Ecto neural progenitor cell (in vitro differentiated cells): ENCODE results near the gene GRAP2.
"Not testable (repeated sequence)": the region's sequence is repeated elsewhere in the genome, so short reads cannot be mapped to it uniquely, and the experiment has no call there.

Experiments used
- DNase-seq: peaks from one replicate; pipeline ENCODE4 v3.0.0-alpha.2; 2018; ENCODE audit warnings: low spot score

Gene GRAP2

DNA sequence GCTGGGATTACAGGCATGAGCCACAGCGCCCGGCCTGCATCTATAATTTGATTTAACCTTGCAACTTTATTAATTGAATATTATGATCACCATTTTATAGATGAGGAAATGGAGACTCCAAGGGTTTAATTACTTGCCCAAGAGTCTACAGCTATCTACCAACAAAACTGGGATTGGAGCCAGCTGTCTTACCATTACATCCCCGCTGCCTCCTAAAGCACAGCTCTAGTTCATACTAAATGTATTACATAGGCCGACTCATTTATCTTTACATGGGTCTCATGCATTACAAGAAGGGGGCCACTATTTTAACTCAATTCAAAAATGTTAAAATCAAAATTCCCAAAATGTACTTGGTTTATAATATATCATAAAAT is 45.2 kb downstream of the GRAP2 start:
- DNase-seq = no peak

DNA sequence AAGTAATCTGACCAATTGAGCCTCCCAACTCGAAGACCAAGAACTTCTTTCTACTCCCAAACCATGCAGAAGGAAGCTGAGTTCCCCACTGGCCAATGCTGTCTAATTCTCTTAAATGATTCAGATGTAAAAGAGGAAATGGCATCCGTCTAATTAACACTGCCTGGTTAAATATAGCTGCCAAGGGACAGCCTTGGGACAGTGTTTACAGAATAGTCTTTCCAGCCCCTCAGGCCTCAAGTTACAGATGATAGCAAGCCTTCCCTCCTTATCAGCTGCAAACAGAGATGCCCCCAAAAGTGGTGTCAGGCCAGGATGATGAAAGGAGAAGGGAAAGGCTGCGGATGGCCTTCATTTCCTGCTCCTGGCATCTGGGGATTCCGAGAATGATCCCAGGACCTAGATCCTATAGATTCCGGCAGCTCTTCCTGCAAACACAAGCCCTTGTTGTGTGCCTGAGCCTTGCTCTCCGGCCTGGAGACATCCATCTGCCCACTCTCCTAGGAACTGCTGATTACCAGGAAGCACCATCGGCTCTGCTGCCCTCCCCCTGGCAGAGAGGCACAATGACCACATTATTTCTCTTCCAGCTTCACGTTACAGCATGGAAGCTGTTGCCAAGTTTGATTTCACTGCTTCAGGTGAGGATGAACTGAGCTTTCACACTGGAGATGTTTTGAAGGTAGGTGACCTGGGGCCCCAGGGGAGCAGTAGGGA is 45.8 kb downstream of the GRAP2 start:
- DNase-seq = no peak

DNA sequence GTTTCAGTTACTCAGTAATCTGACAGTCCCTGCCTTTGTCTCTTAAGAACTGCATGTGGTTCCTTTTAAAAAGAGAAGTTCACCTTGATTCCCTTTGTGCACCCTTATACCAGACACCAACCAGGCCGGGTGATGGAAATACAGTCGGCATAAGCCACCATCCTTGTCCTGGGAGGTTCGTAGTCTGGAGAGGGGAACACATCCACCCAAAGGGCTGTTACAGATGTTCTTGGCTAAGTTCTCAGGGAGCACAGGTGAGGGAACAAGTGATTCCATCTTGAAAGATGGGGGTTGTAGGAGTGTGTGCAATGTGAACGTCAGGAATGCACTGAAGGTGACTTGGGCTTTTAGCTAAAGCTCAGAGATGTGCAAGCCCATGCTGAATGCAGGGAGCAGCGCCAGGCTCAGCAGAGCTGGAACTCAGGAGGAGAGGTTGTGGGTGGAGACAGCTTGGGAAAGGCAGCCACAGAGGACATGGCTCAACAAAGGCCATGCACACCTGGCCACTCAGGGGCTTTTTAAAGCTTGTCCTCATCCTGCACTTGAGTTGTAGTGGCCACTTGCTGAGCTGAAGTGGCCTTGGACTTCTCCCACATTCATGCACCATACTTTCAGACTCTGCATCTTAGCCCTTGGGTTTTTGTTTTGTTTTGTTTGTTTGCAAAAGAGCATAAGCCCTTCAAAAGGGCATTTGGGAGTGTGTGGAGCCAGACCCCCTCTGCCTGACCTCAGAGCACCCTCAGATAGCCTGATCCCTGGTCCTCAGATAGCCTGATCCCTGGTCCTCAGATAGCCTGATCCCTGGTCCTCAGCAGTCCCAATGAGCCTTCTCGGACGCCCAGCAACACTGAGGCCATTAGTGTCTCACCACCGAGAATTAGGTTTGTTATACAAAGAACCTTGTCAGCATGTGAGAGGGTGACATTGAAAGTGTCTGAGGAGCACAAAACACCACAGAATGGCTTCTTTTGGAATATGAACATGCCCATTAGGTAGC is 46.6 kb downstream of the GRAP2 start:
- DNase-seq = no peak

DNA sequence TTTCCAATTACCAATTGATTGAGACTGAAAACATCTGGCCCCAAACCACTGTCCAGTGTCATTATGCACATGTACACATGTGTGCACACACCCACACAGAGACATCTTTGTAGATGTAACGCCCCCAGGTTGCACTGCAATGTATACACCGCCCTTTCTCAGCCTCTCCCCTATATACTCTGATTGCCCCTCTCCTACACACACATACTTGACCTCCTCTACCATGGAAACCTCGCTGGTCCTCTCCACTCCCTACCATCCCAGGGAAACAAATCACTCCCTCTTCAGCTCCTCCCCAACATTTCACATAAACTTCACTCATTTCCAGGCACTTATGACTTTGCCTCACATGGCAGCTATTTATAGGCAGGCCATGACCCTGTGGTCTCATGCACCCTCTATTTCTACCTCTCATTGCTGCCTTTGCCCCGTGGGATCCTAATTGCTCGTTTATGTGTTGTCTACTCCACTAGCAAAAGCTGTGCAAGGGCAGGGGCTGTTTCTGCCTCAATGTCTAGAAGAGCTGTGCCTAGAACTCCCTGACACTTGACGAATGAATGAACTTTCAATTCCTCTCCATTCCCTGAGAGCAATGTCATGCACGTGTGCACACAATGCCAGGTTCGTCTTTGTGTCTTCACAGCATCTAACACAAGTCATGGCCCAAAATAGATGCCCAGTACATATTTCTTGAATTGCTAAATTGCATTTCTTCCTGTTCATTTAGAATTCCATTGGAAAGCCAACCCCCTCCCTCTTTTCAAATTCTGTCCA is 49.3 kb downstream of the GRAP2 start:
- DNase-seq = no peak

DNA sequence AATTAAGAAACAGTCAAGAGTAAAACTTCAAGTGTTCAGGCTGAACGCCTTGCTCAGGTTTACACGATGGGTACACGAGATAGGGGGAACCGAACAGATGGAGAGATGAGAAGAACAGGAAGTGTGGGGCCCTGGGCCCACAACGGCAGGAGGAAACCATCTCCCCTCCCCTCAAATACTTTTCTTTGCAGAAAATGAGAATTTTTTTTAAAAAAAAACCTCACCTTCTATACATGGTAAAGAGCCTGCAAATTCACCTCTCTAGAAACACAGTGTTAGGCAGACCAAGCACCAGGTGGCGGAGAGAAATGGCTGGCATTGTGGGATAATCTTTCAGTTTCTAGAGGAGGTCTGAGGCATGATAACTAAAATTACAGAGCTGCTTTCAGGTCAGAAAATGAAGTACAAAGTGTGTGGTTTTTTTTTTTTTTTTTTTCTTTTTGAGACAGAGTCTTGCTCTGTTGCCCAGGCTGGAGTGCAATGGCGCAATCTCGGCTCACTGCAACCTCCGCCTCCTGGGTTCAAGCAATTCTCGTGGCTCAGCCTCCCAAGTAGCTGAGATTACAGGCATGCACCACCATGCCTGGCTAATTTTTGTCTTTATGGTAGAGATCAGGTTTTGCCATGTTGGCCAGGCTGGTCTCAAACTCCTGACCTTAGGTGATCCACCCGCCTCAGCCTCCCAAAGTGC is 50.9 kb downstream of the GRAP2 start:
- DNase-seq = not testable (repeated sequence)

DNA sequence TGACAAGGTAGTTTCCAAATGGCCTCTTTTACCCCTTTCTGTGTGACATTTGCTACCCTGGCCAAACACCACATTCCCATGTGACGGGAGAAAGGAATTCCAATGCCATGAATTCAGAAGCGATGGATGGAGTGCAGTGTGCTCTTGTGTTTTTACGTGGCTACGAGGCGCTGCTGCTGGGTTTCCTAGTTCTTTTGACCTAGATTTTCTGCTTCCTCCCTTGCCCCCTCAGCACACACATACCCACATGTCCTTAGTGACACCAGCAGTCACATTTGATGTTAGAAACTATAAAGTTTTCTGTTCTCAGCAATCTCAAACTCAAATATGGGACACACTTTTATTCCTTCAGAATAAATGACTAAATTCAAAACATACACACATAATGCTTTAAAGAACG is 51.5 kb downstream of the GRAP2 start:
- DNase-seq = no peak

DNA sequence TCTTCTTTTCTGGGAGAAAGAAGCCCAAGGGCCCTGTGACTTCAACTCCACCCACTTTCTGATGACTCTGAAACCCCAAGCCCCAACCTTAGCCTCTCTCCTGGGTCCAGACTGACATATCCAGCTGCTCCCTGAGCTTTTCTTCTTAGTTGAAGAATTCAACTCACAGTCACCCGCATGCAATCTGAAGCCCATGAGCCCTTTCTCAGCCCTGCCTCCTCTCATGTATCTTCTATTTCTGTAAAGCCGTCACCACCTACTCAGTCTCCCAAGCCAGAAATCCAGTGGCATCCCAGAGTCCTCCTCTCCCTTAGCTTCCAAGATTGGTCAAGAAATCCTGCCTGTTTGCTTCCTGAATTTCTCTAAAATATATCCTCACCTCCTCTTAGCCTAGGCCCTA is 52.2 kb downstream of the GRAP2 start:
- DNase-seq = no peak

DNA sequence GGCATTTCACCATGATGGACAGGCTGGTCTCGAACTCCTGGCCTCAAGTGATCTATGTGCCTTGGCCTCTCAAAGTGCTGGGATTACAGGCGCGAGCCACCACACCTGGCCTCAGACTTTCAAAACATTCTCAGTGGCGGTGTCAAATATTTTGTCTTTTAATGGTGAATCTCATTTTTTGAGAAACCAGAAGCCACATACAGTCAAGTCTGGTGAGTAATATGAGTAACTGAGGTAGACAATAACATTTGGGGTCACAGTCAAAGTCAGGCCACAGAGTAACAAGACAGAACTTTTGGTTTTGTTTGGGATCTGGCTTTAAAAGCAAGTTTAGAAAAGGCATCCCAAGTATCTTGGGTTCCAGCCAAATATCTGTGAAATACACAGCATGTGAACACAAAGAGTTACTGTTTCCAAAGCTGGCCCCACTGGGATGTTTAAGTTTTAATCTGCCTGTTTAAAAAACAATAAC is 53.7 kb downstream of the GRAP2 start:
- DNase-seq = no peak

DNA sequence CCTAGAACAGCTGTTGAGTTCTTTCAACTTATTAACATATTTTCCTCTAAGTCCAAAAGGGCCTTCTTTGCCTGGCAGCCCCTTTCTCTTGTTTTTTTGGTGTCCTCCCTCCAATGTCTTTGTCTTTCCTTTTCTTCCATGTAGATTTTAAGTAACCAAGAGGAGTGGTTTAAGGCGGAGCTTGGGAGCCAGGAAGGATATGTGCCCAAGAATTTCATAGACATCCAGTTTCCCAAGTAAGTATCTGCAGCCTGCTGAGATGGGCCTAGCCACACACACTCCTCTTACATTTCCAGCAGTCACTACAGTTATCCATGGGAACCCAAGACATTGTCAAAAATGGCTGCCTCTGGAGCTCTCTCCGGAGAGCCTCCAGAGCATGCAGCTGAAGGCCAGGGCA is 54.8 kb downstream of the GRAP2 start:
- no peak for DNase-seq

DNA sequence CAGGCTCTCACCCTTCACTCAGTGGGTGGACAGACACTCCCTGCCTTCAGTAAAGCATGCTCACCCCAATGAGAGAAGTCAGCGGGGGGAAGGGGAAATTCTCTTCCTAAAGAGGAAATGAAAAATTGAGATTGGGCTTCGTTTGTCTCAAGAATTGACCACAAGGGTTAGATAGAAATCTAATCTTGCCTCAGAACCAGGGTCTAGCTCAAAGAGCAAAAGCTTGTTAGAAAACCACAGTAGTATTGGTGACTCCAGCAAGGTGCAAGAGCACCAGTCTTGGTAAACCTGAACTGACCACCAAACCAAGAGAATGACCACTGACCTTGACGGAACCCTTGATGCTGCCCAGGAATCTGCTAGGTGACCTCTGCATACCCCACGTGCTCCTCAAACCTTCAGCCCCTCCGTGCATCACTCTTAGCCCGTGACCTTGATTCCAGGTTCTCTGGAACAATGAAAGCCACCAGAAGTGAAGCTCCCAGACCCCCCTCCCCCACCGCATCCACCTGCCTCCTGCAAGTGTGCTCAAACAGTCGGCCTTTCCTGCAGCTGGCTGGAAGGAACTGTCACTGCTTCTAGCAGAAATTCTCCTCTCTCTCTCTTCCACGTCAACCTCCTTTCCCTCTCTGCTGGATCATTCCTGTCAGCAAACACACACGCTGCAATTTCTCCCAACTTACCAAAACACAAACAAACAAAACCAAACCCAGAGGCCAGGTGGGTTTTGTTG is 56.2 kb downstream of the GRAP2 start:
- DNase-seq = no peak

DNA sequence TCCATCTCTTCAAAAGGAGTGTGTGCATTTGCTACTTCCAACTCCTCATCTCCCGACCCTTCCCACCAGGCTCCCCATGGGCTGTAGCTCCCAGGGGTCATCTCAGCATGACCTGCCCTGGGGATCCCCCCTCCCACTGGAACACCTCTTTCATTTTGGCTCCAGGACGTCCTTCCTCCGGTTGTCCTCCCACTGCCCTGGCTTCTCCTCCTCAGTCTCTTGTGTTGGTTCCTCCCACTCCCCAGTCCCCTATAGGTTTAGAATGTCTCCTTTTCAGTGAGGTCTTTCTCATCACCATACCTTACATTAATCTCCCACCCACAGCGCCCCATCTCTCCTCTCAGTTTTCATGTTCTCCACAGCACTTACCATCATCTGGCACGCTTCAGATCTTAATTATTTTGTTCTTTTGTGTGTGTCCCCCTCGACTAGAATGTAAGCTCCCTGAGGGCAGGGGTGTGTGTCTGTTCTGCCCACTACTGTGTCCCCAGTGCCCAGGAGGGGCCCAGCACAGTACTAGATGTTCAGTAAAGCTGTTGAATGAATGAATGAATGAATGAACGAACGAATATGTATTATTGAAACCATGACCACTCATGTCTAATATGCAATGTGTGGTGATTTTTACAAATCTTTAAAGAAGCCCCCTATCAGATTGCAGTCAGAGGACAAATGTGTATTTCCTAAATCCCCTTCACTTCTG is 57.3 kb downstream of the GRAP2 start:
- DNase-seq = no peak

DNA sequence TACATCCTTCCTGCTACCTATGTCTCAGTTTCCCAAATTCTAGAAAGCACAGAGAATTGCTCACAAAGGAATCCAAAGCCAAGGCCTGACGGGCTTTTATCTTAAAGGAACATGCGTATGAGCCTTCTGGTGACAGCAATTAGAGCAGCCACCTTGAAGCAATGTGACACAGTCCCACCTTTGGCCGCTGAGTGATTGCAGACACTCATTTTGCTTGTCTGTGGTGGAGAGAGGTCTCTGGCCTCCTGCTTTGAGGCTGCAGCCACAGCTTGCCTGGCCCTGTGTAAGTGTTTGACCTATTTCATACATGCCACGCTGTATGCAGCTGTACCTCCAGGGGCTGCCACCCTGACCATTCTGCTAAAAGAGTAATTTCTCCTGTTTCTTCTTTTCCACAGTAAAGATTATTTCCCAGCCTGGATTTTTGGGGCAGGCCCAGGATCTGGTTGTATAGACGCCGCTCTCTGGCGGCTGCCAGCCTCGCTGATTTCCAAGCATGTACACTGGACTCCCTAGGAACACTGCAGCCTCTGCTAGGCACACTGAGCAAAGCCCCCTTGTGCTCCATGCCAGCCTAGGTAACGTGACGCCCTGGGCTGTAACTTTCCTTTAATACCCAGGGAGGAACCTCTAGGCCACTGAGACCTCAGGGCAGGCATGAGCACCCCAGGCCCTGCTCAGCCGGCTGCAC is 58.2 kb downstream of the GRAP2 start:
- no peak for DNase-seq

DNA sequence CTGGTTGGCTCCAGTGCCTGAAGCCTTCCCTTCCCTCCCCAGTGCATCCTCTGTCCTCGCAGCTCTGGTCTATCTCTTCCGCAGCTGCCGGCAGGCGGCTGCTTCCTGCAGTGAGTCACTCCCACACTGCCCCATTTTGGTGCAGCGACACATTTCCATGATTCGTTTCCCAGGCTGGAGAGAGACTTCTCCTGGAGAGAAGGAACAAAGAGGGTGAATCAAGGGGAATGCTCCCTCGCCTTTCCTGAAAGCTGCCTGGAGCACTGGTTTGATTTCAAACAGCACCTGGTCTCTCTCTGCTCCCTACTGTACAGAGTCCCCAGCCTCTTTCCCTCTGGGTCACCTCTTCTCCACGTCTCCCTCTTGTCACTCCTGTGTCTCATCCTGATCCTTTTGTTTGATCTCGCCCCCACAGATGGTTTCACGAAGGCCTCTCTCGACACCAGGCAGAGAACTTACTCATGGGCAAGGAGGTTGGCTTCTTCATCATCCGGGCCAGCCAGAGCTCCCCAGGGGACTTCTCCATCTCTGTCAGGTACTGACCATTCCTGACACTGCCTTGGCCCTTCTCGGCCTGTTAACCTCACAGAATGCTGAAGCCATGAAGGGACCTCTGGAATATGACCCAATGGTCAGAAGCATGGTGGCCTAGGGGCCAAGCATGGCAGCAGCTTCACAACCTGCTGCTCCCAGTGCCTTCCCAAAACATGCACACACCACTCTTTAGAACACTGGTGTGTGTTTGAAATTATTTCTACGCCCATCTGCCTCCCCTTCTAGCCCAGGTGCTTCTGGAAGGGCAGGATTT is 59.0 kb downstream of the GRAP2 start, which contains the start of gene TMA7B:
Gene TMA7B (plus strand): TSS at position 758 of the 808 bp plus-strand sequence. CDS start 3,978 bp downstream, outside the sequence.
- no peak for DNase-seq

DNA sequence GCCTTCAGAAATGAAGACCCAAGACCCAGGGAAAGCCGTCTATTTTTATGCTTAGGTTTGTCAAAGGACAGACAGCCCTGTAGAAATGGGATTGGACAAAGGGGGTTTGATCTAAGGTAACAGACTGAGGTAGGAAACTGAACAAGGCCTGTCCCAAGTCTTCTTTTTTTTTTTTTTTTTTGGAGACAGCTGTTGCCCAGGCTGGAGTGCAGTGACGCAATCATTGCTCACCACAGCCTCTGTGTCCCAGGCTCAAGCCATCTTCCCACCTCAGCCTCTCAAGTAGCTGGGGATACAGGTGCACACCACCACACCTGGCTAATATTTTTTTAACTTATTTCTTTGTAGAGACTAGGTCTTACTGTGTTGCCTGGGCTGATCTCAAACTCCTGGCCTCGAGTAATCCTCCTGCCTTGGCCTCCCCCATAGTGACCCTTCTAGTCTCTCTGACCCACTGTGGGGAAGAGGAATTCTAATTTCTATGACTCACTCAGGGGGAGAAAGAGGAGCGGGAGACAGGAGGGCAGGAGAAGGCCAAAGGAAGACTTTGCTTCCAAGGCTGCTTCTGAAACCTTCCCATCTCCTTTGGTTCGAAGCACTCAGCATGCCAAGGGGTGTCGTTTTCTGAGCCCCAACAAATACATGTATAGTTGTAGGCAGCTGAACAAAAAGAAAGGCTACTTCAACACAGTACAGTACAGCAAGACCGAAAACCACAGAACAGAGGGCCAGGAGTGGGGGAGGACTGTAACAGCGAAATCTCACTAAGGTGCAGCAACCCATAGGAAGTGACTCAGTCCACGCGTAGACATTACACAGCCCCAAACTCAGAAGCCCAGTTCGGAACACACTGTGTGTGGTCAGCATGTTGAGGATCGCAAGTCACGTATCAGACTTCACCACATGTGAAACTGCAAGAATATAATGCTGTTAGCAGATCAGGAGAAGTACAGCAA is 60.2 kb downstream of the GRAP2 start:
- DNase-seq = no peak

DNA sequence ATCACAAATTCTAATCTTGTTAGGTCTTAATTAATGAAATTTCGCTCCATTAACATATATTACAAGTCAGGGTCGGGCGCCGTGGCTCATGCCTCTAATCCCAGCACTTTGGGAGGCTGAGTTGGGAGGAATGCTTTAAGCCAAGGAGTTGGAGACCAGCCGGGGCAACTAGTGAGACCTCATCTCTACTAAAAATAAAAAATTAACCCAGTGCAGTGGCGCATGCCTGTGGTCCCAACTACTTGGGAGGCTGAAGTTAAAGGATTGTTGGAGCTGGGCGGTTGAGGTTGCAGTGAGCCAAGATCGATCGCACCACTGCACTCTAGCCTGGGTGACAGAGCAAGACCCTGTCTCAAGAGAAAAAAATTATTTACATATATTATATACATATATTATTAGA is 61.2 kb downstream of the GRAP2 start:
- DNase-seq = no peak

DNA sequence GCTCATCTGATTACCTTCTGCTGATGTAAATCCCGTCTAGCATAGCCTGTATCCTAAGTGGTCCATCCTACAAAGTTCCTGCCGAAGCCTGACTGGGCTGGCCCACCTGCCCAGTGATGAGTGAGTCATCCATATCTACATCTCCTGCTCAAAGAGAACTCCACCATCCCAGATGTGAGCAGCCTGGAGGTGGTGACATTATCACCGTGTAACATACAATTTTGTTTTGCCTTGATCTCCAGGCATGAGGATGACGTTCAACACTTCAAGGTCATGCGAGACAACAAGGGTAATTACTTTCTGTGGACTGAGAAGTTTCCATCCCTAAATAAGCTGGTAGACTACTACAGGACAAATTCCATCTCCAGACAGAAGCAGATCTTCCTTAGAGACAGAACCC is 64.9 kb downstream of the GRAP2 start:
- no peak for DNase-seq

DNA sequence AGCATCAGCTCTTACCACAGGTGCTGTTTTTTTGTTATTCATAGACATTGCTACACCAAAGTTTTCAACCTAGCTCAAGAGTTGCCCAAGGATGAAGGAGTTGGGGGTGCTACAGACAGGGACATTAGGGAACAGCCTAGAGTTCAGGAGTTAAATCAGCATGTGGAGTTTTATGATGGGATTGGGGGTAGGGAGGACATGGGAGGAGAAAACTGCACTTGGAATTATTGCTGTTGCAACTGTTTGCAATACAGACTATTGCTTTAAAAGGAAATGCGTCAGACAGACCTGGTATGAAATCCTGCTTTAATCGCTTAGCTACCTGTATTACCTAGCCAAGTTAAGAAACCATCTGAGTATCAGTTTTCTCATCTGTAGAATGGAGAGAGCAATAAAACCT is 65.6 kb downstream of the GRAP2 start:
- no peak for DNase-seq
